Bronchus fibroblast of lung (primary cell): ENCODE results near the gene B3GNT7. TPM values are rescaled to one million over a fixed set of nuclear protein-coding genes. Genes with fewer than 3 reads are reported as not detected.

Experiments
- total RNA-seq: library from RNA; depleted of rRNA; stranded (reverse); fragments of >200 nt; gene quantifications from 2 replicates; pipeline ENCODE4 v1.2.3, GENCODE V29; 2015

Gene B3GNT7
- total RNA-seq: 0.15 and 0.50 TPM in 2 replicates

GRCh38 chr2:231395188-231396057 is at the start of gene B3GNT7:
TSS of gene B3GNT7 (plus strand) at chr2:231395710. CDS start at chr2:231395804, 94 bp downstream.

Other genes with a start within 250 kb of the B3GNT7 start
- 12.3 and 13.5 TPM in 2 replicates for gene ARMC9, start 197.1 kb upstream of the B3GNT7 start, total RNA-seq
- gene NCL, start 68.8 kb downstream of the B3GNT7 start, total RNA-seq: 96.0 and 105 TPM in 2 replicates
- not detected in 2 replicates for gene NMUR1, start 134.7 kb downstream of the B3GNT7 start, total RNA-seq
- not detected in 2 replicates for gene TEX44, start 197.2 kb downstream of the B3GNT7 start, total RNA-seq